ENCODE data around the gene CIB4.
"Not testable (repeated sequence)": the region's sequence is repeated elsewhere in the genome, so short reads cannot be mapped to it uniquely, and the experiment has no call there.

CIB4 gene

GRCh38 chr2:26666671-26667070, 25.5 kb upstream of the CIB4 start:
- DNase-seq (ENCODE audit: low read depth), result no peak

GRCh38 chr2:26665296-26665695, 24.1 kb upstream of the CIB4 start:
- not testable (repeated sequence) for DNase-seq (ENCODE audit: low read depth)

- DNase-seq (ENCODE audit: low read depth), result no peak
Measured at GRCh38 chr2:26660363-26660962, 19.3 kb upstream of the CIB4 start.

GRCh38 chr2:26658691-26659346, 17.7 kb upstream of the CIB4 start:
- DNase-seq (ENCODE audit: low read depth), result no peak

DNA sequence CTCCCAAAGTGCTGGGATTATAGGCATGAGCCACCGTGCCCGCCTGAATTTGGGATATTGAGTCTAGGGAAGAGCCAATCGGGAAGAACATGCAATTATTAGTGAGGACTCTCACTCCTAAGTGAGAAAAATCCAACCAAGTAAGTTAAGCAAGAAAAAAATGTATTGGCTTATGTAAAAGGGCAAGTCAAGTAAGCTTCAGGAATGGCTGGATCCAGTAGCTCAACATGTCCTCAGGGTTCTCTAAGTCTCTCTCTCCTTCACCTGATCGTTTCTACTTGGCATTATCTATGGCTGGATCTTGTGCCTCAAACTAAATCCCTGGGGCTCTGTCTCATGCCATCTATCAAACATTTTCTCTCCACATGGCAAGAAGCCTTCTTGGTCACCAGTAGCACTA, 16.1 kb upstream of the CIB4 start:
- no peak for DNase-seq (ENCODE audit: low read depth)

DNA sequence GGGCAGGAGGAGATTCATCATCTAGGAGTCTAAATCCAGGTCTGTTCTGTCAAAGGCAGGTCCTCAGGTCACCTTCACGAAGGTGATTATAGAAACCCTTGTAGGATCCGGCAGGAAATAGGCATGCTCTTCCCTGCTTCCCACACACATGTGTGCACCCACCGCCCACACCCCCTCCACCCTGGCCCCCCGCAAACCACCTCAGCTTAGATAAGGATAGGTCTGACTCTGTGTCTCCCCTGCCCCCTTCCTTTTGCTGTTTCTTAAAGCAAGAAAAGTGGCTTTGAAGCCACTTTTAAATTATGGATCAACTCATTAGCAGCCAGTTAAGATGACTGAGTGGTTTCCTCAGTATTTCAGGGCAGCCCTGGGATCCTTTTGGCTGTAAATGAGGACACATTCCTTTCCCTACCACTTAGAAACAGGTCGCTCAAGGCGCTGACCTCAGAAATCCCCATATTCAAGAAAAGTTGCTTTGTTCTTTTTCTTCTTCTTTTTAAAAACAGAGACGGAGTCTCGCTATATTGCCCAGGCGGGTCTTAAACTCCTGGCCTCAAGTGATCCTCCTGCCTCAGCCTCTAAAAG, 14.5 kb upstream of the CIB4 start:
- no peak for DNase-seq (ENCODE audit: low read depth)

DNA sequence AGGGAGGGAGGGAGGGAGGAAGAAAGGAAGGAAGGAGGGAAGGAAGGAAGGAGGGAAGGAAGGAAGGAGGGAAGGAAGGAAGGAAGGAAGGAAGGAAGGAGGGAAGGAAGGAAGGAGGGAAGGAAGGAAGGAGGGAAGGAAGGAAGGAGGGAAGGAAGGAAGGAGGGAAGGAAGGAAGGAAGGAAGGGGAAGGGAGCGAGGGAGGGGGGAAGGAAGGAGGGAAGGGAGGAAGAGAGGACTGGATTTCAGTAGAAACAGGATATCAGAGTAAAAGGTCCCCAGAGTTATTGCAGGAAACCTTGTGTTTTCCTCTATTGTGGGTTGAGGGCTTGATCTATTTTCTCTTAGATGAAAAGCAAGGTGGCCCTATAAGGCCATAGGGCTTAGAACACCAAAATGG, 14.0 kb upstream of the CIB4 start:
- not testable (repeated sequence) for DNase-seq (ENCODE audit: low read depth)

GRCh38 chr2:26654061-26654340, 12.8 kb upstream of the CIB4 start:
- DNase-seq (ENCODE audit: low read depth), result no peak

GRCh38 chr2:26653207-26654060, 12.3 kb upstream of the CIB4 start:
- no peak for DNase-seq (ENCODE audit: low read depth)

DNA sequence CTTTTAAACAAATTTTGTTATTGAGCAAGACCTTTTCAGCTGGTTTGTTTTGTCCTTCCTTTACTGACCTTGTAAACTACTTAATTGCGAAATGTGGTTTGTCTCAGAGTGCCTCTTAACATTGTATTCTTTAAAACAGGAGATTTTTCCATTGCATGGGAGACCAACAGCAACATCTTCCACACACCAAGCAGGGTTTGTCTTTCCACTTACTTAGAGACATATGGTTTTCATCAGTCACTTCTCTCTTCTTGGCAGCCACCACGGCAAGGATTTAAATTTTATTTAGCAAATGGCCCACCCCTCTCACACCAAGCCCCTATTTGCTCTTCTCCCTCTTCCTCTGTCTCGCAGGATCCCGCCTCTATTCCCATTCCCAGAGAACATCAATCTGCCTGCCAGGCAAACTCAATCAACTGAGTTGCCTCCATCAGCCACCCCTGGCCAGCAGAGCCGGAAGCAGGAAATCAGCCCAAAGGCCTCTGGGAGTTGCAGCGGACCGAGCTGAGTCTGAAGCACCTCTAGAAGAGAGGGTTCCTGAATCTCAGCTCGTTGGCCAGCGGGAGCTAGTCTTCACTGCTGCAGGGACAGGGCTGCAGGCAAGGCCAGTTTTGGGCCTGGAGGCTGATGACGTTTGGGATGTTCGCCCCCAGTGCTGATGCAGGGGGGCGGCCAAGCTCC, 11.3 kb upstream of the CIB4 start:
- DNase-seq (ENCODE audit: low read depth), result no peak

GRCh38 chr2:26651799-26652198, 10.6 kb upstream of the CIB4 start:
- DNase-seq (ENCODE audit: low read depth), result no peak

DNA sequence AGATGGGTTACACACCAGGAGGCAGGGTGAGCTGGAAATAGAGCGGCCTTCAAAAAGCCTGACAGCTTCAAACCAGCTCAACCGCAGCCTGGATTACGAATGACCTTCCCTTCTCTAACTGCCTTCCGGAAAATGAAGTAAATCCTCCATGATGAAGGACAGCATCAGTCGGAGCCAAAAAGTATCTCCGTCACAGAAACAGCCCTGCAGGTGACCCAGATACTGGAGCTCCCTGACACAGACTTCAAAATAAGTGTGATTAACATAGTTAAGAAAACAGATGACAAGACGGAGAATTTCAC, 10.3 kb upstream of the CIB4 start:
- DNase-seq (ENCODE audit: low read depth), result no peak

- DNase-seq (ENCODE audit: low read depth), result no peak
Measured at GRCh38 chr2:26650713-26651469, 9.7 kb upstream of the CIB4 start.

- DNase-seq (ENCODE audit: low read depth), result no peak
Measured at GRCh38 chr2:26649992-26650712, 9.0 kb upstream of the CIB4 start.

- DNase-seq (ENCODE audit: low read depth), result no peak
Measured at GRCh38 chr2:26649322-26649721, 8.2 kb upstream of the CIB4 start.

- no peak for DNase-seq (ENCODE audit: low read depth)
Measured at GRCh38 chr2:26648516-26648915, 7.3 kb upstream of the CIB4 start.

DNA sequence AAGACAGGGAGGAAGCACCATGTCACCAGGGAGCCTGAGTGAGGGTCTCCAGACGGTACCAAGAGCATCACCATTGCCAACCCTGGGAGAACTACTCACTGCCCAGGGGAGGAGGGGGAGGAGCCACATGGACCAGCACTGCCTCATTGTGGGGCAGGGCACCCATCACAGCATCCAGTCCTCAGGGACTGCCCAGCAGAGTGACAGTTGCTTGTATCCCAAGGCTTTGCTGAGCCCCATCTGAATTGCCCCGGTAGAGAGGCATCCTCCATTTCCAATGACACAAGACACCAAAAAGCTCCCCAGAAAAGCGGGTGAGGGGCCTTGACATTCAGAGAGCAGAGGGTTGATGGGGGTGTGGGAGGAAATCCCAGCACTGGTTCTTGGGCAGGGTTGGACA, 6.8 kb upstream of the CIB4 start:
- DNase-seq (ENCODE audit: low read depth), result no peak

DNA sequence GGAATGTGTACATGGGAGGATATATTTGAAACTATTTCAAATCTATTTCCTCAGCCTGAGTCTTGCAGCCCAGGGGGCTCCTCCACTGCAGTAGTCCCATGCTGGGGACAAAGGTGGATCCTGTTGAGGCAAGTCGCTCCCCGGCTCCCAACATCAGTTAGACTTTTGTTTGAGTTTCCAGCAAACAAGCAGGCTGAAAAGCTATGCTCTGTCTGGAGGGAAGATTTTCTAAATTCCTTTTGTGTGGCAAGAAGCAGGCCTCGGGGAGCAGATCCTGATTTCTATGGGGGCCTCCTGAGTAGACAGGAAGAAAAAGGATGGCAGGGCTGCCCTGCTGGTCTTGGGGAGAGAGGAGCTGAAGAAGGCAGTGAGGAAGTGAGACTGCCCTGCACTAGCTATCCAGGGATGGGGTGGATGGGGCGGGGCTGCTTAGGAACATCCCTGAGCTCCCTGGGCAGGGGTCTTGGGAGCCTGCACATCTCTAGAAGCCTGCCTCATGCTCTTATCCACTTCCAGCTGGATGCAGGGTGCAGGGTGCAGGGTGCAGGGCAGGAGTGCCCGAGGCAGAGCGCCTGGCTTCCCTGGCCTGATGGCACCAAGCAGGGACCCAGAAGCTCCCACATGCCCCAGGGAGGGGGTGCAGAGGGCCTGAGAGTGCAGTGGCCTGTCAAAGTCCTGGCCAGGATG, 6.0 kb upstream of the CIB4 start:
- no peak for DNase-seq (ENCODE audit: low read depth)

DNA sequence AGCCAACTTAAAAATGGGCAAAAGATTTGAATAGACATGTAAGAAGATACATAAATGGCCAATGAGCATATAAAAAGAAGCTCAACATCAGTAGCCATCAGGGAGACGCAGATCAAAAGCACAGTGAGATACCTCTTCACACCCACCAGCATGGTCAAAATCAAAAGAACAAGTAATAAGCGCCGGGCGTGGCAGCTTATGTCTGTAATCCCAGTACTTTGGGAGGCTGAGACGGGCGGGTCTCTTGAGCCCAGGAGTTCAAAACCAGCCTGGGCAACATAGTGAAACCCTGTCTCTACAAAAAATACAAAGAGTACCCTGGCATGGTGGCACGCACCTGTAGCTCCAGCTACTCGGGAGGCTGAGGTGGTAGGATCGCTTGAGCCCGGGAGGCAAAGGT, 4.6 kb upstream of the CIB4 start:
- no peak for DNase-seq (ENCODE audit: low read depth)

GRCh38 chr2:26644188-26644835, 3.1 kb upstream of the CIB4 start:
- no peak for DNase-seq (ENCODE audit: low read depth)
